BE2C (cell line): Measurements from ENCODE around the gene TP53BP1.

Experiments used
- DNase-seq: peaks from one replicate; pipeline ENCODE4 v3.0.0-alpha.2; 2020
- H3K27me3 ChIP-seq: fragments of 250-450 bp; sonication (Bioruptor Pico); 2 replicates; pipeline ENCODE4 v1.5.1; 2020; ENCODE audit warnings: mild to moderate bottlenecking
- H3K36me3 ChIP-seq: fragments of 250-450 bp; sonication (Bioruptor Pico); 2 replicates; pipeline ENCODE4 v1.5.1; 2020; ENCODE audit warnings: mild to moderate bottlenecking
- H3K4me1 ChIP-seq: fragments of 250-450 bp; sonication (Bioruptor Pico); 2 replicates; pipeline ENCODE4 v1.5.1; 2020
- H3K4me3 ChIP-seq: 2 replicates; pipeline ENCODE4 v1.5.1; 2011; ENCODE audit warnings: low read depth, low read length
- H3K9me3 ChIP-seq: fragments of 250-450 bp; sonication (Bioruptor Pico); 2 replicates; pipeline ENCODE4 v1.5.1; 2020
- TF ChIP-seq, protein P1 (sequence below): IDR thresholded peaks from 2 replicates; pipeline ENCODE4 v1.5.1; 2012; ENCODE audit warnings: mild to moderate bottlenecking, low read depth, low read length

The TP53BP1 gene

DNA sequence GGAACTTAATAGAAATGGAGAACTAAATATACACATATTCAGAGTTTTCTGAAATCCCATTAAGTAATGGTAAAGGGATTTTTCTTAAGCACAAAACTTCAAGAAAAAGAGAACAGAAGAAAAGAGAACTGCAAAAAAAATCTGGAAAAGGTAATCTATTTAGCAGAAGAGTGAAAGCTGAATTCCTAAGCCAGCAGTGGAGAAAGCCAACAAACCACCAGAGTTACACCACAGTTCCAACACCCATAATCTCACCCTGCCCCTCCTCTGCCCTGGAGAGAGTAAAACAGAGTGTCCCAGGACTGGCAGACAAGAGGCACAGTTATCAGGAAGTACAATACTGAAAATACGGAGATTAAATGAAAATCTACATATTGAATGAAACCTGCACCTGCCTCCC lies 29.4 kb downstream of the TP53BP1 start:
- TF ChIP-seq, protein P1, sequence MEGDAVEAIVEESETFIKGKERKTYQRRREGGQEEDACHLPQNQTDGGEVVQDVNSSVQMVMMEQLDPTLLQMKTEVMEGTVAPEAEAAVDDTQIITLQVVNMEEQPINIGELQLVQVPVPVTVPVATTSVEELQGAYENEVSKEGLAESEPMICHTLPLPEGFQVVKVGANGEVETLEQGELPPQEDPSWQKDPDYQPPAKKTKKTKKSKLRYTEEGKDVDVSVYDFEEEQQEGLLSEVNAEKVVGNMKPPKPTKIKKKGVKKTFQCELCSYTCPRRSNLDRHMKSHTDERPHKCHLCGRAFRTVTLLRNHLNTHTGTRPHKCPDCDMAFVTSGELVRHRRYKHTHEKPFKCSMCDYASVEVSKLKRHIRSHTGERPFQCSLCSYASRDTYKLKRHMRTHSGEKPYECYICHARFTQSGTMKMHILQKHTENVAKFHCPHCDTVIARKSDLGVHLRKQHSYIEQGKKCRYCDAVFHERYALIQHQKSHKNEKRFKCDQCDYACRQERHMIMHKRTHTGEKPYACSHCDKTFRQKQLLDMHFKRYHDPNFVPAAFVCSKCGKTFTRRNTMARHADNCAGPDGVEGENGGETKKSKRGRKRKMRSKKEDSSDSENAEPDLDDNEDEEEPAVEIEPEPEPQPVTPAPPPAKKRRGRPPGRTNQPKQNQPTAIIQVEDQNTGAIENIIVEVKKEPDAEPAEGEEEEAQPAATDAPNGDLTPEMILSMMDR: no peak
- H3K36me3 ChIP-seq: peaks cover 46% of the 10 kb centered on the region

GRCh38 chr15:43449981-43450380 lies 43.0 kb downstream of the TP53BP1 start:
- H3K4me1 ChIP-seq: no peaks in the 10 kb centered on the region
- H3K9me3 ChIP-seq: no peaks in the 10 kb centered on the region; the same call in 1 of the 2 replicates
- peaks cover 31% of the 10 kb centered on the region for H3K36me3 ChIP-seq
- H3K4me3 ChIP-seq: no peak overlapping the region
- TF ChIP-seq, protein P1: no peak
- H3K27me3 ChIP-seq: no peaks in the 10 kb centered on the region
- no peak for DNase-seq

More for the DNA sequence above, 29.4 kb downstream of the TP53BP1 start:
- Histone ChIP-seq H3K9me3 (no peaks in the 10 kb centered on the region; the same call in 1 of the 2 replicates), H3K27me3 (no peaks in the 10 kb centered on the region), H3K4me1 (no peaks in the 10 kb centered on the region), H3K4me3 (no peak overlapping the region)
- no peak for DNase-seq

DNA sequence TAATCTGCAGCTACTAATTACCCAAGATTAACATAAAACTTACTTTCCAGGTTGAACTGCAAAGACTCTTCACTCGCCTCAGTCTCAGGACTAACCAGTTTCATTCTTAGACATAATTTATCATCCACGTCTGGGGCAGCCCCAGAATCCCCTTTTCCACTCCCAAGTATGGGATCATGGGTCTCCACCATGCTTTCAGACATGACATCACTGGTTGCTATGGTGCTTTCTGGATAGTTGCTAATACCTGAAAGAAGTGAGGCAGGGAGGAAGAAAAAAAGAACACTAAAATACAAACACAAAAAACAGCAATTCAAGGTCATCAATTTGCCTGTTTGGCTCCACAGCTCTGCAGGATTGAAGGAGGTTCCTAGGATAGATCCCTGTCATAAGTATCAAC lies 46.6 kb downstream of the TP53BP1 start:
- no peaks in the 10 kb centered on the region for H3K9me3 ChIP-seq
- H3K4me1 ChIP-seq: peaks cover 4% of the 10 kb centered on the region
- TF ChIP-seq, protein P1: no peak
- no peak for DNase-seq
- peaks cover 33% of the 10 kb centered on the region for H3K36me3 ChIP-seq
- no peaks in the 10 kb centered on the region for H3K27me3 ChIP-seq
- H3K4me3 ChIP-seq: no peak overlapping the region

DNA sequence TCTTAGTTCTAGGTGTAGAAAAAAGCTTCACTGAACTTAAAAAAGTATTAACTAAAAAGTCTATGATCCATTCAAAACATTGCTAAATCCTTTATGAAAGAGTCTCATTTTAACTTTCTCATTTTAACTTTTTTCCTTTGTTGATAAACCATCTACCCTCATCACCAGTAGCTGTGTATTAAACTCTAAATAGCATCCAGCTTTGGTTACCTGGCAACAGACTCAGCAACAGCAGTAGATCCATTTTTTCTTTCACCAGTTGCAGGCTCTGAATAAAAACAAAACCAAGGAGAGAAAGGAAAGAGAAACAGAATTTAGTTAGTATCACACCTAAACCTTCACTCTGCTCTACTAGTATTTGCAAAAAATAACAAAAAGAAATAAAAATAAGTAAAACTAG lies 51.6 kb downstream of the TP53BP1 start:
- H3K9me3 ChIP-seq: no peaks in the 10 kb centered on the region
- no peak overlapping the region for H3K4me3 ChIP-seq
- H3K36me3 ChIP-seq: peaks cover 55% of the 10 kb centered on the region
- TF ChIP-seq, protein P1: no peak
- DNase-seq: no peak
- no peaks in the 10 kb centered on the region for H3K27me3 ChIP-seq
- H3K4me1 ChIP-seq: peaks cover 9% of the 10 kb centered on the region

GRCh38 chr15:43440721-43441281 lies 52.2 kb downstream of the TP53BP1 start:
- peak; percentile 54 for DNase-seq
- Histone ChIP-seq H3K9me3 (no peaks in the 10 kb centered on the region), H3K27me3 (no peaks in the 10 kb centered on the region), H3K4me1 (peaks cover 9% of the 10 kb centered on the region), H3K4me3 (no peak overlapping the region), H3K36me3 (peaks cover 52% of the 10 kb centered on the region)
- TF ChIP-seq, protein P1: peak; percentile 56

DNA sequence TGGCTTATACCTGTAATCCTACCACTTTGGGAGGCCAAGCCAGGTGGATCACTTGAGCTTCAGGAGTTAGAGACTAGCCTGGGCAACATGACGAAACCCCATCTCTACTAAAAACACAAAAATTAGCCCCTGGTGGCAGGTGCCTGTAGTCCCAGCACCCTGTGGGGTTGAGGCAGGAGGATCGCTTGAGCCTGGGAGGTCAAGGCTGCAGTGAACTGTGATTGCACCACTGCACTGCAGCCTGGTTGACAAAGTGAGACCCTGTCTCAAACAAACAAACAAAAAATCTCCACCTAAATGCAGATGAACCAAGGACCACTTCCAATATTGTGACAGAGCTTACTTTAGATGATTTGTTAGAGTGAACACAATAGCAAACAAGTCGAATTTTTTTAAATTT lies 53.7 kb downstream of the TP53BP1 start:
- DNase-seq: no peak
- H3K27me3 ChIP-seq: no peaks in the 10 kb centered on the region
- H3K36me3 ChIP-seq: peaks cover 38% of the 10 kb centered on the region
- peaks cover 9% of the 10 kb centered on the region for H3K4me1 ChIP-seq
- TF ChIP-seq, protein P1: no peak
- no peak overlapping the region for H3K4me3 ChIP-seq
- no peaks in the 10 kb centered on the region for H3K9me3 ChIP-seq
